Large intestine (tissue), 3 donors: ENCODE results near the gene GLP1R. TPM values are rescaled to one million over a fixed set of nuclear protein-coding genes. Genes with fewer than 3 reads are reported as not detected.

Experiments
- DNase-seq, 2 donors: peaks; one replicate each; pipeline versions ENCODE4 v3.0.0 to v3.0.0-alpha.2; 2013
- H3K27ac ChIP-seq: one replicate; pipeline ENCODE4 v1.5.1; 2013; ENCODE audit warnings: low read length
- H3K27me3 ChIP-seq: 2 replicates; pipeline ENCODE4 v1.6.1; 2013; ENCODE audit warnings: low read length; ENCODE audit not compliant: control insufficient read depth, insufficient read depth
- H3K36me3 ChIP-seq: 2 replicates; pipeline ENCODE4 v1.6.1; 2013; ENCODE audit warnings: low read length; ENCODE audit not compliant: control insufficient read depth, insufficient read depth
- H3K4me1 ChIP-seq: one replicate; pipeline ENCODE4 v1.6.1; 2013; ENCODE audit warnings: low read length; ENCODE audit not compliant: control insufficient read depth, insufficient read depth
- H3K4me3 ChIP-seq: one replicate; pipeline ENCODE4 v1.5.1; 2013; ENCODE audit warnings: low read length
- H3K9me3 ChIP-seq: one replicate; pipeline ENCODE4 v1.6.1; 2013; ENCODE audit warnings: mild to moderate bottlenecking, low read depth, low read length, moderate library complexity; ENCODE audit not compliant: control insufficient read depth
- WGBS: methylation state at CpG from one replicate; pipeline ENCODE4 v1.1.5; 2013; ENCODE audit warnings: low lambda C conversion rate; ENCODE audit not compliant: insufficient coverage; 5-methylcytosine and 5-hydroxymethylcytosine counted together
- polyA plus RNA-seq: library from polyadenylated mRNA; unstranded; fragments of 120-200 nt; gene quantifications from one replicate; pipeline ENCODE4 v1.2.1, GENCODE V29; 2013

Gene GLP1R
- polyA plus RNA-seq, 1 donor: 0.84 TPM

DNA sequence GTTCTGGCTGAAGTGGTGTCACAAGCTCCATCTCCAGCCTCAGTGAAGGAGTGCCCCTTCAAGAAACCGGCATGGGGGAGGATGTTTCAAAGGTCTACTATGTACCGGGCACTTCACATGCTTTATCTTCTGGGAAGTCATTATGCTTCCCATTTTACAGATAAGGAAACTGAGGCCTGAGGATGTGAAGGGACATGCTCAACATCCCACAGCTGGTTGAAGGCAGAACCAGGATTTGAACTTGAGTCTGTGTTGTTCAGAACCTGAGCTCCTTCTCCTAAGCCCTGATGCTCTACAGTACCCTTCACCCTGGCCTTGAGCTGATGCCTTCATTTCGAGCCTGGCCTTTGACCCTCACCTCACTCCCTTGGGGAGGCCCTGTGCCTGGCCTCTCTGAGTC, 13.0 kb downstream of the GLP1R start:
- H3K4me1 ChIP-seq: peaks cover 50% of the 10 kb centered on the region
- DNase-seq: no peak
- no peaks in the 10 kb centered on the region for H3K9me3 ChIP-seq
- H3K36me3 ChIP-seq: no peaks in the 10 kb centered on the region
- no peak overlapping the region for H3K27ac ChIP-seq
- WGBS: no CpG with 5 or more reads among the region's 3 CpGs
- H3K27me3 ChIP-seq: no peaks in the 10 kb centered on the region
- H3K4me3 ChIP-seq: no peak overlapping the region

DNA sequence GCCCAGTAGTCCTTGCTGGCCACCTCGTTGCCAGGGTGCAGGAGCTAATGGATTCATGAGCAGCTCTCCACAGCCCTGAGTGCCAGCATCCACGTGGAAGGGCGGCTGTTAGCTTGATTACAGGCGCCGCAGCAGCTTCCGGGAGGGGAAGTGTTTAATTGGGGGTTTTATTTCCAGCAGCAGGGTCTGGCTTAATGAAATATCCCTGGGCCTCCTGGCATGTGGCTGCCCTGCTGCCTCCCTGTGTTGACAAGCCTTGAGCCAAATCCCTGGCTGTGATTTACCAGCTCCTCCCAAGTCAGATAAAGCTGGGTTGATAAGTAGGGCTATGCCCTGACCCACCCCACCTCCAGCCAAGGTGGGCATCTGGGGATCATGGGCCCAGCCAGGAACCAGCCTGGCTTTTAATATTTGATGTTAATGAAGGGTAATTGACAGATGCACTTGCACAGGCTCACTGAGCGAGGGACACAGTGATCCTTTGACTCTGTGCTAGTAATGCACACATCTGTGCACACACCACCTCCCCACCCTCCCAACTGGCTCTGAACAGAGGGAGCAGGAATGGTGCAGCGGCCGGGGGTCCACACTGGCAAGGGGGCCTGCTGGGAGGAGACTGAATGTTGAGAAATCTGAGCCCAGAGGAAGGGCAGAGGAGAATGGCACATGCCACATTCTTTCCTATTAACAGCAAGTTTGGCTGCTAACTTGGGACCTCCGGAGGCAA, 13.6 kb downstream of the GLP1R start:
- Histone ChIP-seq H3K4me1 (peaks cover 50% of the 10 kb centered on the region), H3K27me3 (no peaks in the 10 kb centered on the region), H3K9me3 (no peaks in the 10 kb centered on the region), H3K27ac (no peak overlapping the region), H3K36me3 (no peaks in the 10 kb centered on the region), H3K4me3 (no peak overlapping the region)
- no CpG with 5 or more reads among the region's 10 CpGs for WGBS
- DNase-seq: no peak

DNA sequence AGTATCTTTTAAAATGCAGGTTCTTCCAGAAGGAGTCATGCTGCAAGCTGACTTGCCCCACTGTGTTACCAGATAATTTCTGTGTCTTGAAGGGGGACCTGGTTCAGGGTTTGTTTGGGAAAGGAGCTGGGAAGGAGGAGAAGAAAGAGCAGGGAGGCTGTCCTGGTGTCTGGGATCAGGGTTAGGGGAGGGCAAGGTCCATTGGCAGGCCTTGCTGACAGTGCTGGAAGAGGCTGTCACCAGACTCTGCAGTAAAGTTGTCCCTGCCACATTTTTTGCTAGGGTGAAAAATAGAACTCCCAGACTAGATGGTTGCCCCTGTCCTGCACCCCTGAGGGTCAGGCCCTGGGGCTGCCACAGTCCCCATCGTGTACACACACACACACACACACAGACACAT, 14.9 kb downstream of the GLP1R start:
- no peak overlapping the region for H3K4me3 ChIP-seq
- H3K27ac ChIP-seq: peak overlapping the region; percentile 70
- no peaks in the 10 kb centered on the region for H3K36me3 ChIP-seq
- DNase-seq: peak; percentile 68 to 82
- no peaks in the 10 kb centered on the region for H3K27me3 ChIP-seq
- H3K9me3 ChIP-seq: no peaks in the 10 kb centered on the region
- WGBS: no CpG with 5 or more reads among the region's 1 CpG
- H3K4me1 ChIP-seq: peaks cover 50% of the 10 kb centered on the region

DNA sequence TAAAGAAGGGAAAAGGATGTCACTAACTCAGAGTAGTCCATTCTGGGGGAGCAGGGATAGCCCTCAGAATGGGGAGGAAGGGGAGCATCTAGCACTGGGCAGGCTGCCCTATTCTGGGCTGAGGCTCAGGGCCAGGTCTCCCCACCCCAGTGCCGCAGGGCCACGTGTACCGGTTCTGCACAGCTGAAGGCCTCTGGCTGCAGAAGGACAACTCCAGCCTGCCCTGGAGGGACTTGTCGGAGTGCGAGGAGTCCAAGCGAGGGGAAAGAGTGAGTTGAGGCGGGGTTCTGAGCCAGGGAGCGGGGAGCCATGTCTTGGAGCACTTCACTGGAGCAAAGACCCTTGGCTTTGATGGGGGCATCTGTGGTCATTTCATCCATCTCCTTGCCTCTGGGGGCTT, 17.0 kb downstream of the GLP1R start:
- H3K4me3 ChIP-seq: no peak overlapping the region
- peaks cover 42% of the 10 kb centered on the region for H3K4me1 ChIP-seq
- H3K27me3 ChIP-seq: no peaks in the 10 kb centered on the region
- no peaks in the 10 kb centered on the region for H3K9me3 ChIP-seq
- DNase-seq: no peak
- no peak overlapping the region for H3K27ac ChIP-seq
- WGBS: no CpG with 5 or more reads among the region's 8 CpGs
- no peaks in the 10 kb centered on the region for H3K36me3 ChIP-seq

DNA sequence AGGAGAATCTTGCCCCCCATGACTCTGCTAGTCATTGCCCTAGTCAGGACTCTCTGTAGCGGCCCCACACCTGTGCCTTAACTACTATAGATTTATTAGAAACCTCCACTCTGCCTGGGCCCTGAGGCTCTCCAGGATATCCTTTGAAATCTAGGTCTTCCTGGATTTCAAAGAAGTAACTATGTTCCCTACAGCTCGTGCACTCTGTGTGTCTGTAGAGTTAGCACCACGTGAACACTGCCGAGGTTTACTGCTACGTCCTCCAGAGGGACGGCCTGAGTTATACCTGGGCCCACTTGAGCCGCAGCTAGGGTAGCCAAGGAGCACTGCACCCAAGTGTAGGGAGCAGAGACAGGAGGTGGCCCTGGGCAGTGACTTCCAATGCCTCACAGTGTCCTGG, 19.8 kb downstream of the GLP1R start:
- no peak overlapping the region for H3K27ac ChIP-seq
- no peak for DNase-seq
- no peaks in the 10 kb centered on the region for H3K36me3 ChIP-seq
- H3K4me3 ChIP-seq: no peak overlapping the region
- no peaks in the 10 kb centered on the region for H3K9me3 ChIP-seq
- peaks cover 14% of the 10 kb centered on the region for H3K4me1 ChIP-seq
- WGBS: no CpG with 5 or more reads among the region's 7 CpGs
- no peaks in the 10 kb centered on the region for H3K27me3 ChIP-seq

DNA sequence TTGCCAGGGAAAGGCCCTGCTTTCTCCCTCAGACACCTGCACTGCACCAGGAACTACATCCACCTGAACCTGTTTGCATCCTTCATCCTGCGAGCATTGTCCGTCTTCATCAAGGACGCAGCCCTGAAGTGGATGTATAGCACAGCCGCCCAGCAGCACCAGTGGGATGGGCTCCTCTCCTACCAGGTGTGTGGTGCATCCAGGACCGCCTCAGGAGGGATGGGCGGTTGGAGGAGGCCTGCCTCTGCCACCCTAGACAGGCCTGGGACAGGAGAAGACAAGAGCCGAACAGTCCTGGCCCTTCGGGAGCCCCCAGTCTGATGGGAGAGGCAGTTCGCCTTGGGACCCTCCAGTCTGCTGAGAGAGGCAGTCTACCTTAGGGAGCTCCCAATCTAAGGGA, 24.2 kb downstream of the GLP1R start:
- Histone ChIP-seq H3K36me3 (no peaks in the 10 kb centered on the region), H3K27me3 (no peaks in the 10 kb centered on the region), H3K9me3 (no peaks in the 10 kb centered on the region), H3K27ac (no peak overlapping the region), H3K4me1 (no peaks in the 10 kb centered on the region), H3K4me3 (no peak overlapping the region)
- no CpG with 5 or more reads among the region's 9 CpGs for WGBS
- no peak for DNase-seq

DNA sequence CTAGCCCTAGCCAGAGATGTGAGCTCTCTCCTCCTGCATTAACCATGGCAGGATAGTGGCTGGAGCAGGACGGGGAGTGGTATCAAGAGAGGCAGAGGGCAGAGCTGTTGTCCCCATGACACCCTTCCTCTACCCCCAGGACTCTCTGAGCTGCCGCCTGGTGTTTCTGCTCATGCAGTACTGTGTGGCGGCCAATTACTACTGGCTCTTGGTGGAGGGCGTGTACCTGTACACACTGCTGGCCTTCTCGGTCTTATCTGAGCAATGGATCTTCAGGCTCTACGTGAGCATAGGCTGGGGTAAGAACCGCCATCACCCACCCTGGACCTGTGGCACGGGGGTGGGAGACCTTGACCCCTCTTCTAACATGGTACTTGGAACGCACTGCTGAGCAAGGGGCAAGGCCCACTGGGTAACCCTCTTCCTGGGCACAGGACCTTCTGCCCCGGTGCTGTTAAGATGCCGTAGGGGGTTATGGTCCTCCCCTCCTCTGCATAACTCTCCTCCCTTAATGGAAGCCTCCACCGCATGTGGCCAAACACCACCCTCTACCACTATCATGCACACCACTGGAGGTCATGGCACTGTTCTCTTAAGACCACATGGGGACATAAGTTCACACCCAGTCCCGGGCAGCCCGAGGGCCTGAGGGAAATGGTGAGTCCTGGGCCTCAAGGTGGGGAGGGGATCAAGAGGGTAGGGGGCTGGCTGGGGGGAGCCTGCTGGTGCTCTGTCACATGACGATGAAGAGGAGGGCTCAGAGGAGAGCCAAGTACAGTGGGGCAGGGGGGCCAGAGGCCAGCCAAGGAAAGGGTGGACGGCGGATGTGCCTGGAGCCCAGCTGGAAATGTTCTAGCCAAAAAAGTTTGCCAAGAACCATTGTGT, 25.1 kb downstream of the GLP1R start:
- Histone ChIP-seq H3K27ac (no peak overlapping the region), H3K4me3 (no peak overlapping the region), H3K9me3 (no peaks in the 10 kb centered on the region), H3K4me1 (no peaks in the 10 kb centered on the region), H3K27me3 (no peaks in the 10 kb centered on the region), H3K36me3 (no peaks in the 10 kb centered on the region)
- no peak for DNase-seq
- no CpG with 5 or more reads among the region's 17 CpGs for WGBS

DNA sequence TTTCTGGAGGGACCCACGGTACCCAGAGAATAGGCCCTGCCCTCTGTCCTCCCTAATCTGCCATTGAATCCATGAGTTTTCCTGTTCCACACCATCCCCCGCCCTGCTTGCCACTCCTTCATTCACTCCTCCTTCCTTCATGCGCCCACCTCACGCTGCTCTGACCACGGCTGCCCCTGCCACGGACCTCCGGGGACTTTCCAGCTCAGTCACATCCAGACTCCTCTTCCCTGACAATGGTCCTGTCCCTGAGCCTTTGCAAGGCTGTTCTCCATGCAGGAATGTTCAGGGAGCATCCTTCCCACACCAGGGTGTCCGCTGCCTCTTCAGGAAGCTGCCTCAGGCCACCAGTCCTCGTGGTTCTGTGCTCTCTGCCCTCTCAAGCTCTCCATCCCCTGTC, 25.9 kb downstream of the GLP1R start:
- H3K27ac ChIP-seq: no peak overlapping the region

DNA sequence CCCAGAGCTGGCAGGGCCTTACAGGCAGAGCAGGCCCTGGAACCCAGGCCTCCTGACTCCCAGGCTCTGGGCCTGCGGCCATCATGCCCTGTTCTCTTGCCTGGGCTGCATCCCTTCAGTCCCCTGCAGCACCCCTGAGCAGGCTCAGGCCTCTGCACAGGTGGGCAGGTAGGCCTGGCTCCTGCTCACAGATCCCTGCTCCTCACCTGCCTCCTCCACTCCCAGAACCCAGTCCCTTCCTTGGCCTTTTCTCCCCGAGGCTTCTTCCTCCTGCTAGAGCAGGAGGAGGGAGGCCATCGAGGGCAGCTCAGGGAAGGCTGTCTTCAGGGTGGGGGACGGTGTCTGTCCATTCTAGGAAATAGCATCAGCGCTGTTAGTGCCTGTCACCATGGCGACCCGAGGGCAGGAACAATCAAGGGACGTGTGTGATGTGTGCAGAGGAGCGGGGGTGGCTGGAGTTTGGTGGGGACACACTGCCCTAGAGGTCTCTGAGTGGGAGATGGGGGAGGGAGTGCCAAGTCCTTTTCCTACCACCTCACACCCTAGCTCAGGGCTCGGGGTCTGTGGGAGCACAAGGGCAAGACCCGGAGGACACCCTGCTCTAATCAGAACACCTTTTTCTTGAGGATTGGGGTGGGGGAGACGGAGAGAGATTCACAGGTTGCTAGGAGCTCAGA, 26.6 kb downstream of the GLP1R start:
- H3K4me1 ChIP-seq: no peaks in the 10 kb centered on the region
- no peak overlapping the region for H3K4me3 ChIP-seq
- H3K36me3 ChIP-seq: no peaks in the 10 kb centered on the region
- no peaks in the 10 kb centered on the region for H3K27me3 ChIP-seq
- no peaks in the 10 kb centered on the region for H3K9me3 ChIP-seq
- H3K27ac ChIP-seq: no peak overlapping the region
- WGBS: no CpG with 5 or more reads among the region's 12 CpGs
- no peak for DNase-seq

More for the DNA sequence above, 25.9 kb downstream of the GLP1R start:
- DNase-seq: no peak
- no peaks in the 10 kb centered on the region for H3K4me1 ChIP-seq
- WGBS: no CpG with 5 or more reads among the region's 9 CpGs
- no peaks in the 10 kb centered on the region for H3K36me3 ChIP-seq
- no peak overlapping the region for H3K4me3 ChIP-seq
- no peaks in the 10 kb centered on the region for H3K27me3 ChIP-seq
- no peaks in the 10 kb centered on the region for H3K9me3 ChIP-seq

DNA sequence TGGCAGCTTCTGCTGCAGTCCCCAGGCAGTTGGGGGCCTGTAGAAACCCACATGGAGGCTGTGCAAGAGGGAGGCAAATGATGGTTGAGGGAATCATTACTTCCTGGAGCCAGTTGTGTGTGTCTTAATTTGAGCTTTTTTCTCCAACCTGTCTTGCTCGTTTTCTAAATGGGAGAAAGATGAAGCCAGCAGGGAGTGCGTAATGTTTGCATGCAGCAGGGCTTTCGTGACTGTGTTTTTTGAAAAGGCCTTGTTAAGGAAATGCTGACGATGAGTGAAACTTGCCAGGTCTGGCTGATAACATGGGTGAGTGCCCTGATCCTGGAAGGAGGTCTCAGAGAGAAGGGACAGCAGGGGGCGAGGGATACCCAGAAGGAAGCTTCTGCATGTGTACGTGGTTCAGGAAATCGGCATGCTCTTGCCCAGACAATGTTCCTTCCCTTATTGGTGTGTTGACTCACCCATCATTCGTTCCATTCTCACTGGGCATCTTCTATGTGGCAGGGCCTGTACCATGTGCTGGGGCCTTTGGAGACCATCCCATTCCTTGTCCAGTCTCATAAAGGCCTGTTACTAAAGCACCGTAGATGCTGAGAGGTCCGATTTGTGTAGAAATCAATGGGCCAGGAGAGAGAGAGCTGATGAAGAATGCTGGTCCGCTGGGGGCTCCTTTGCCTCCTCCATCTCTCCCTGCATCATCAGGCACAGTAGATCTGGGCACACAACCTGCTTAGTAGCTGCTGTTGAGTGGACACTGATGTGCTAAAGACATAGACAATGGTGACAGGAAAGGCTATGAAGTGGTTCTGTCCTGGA, 27.4 kb downstream of the GLP1R start:
- DNase-seq: no peak
- no peak overlapping the region for H3K4me3 ChIP-seq
- H3K9me3 ChIP-seq: no peaks in the 10 kb centered on the region
- no peaks in the 10 kb centered on the region for H3K4me1 ChIP-seq
- H3K27me3 ChIP-seq: no peaks in the 10 kb centered on the region
- H3K36me3 ChIP-seq: no peaks in the 10 kb centered on the region
- no CpG with 5 or more reads among the region's 11 CpGs for WGBS
- H3K27ac ChIP-seq: no peak overlapping the region
